H1 (cell line): Measurements from ENCODE around the gene INPP4B. TPM values are rescaled to one million over a fixed set of nuclear protein-coding genes. Genes with fewer than 3 reads are reported as not detected.

Source experiments
- ASH2L ChIP-seq: fragments of 200-600, 300-600 bp; sonication (generic); IDR thresholded peaks from one replicate; pipeline ENCODE4 v1.7.1; 2017; ENCODE audit warnings: low read length
- polyA plus RNA-seq, 7 experiments: library from polyadenylated mRNA; depleted of rRNA in 3 of 7; stranded (reverse) in 5 of 7; unstranded in 2 of 7; fragments of >200 nt in 5 of 7; fragments of 200-250 nt in 2 of 7; gene quantifications; 1 replicate in 5 of 7; 2 replicates in 1 of 7; 4 replicates in 1 of 7; pipeline versions ENCODE4 v1.2.1 to v1.2.3, GENCODE V29; 2011 to 2013; ENCODE audit warnings: missing spikeins in 2 of 7, mixed read lengths in 2 of 7
- total RNA-seq: library from RNA; stranded (reverse); fragmentation: NEBNext Ultra II Directional; extraction: Animal tissue kit (Norgen Biotek cat#: 25700); gene quantifications from 2 replicates; pipeline ENCODE4 v1.2.1, GENCODE V29; 2021
- TF ChIP-seq, protein P1 (sequence below): fragments of 300-600 bp; sonication (generic); IDR thresholded peaks from 2 replicates; pipeline ENCODE4 v1.7.1; 2012; ENCODE audit warnings: low read length, moderate library complexity, mild to moderate bottlenecking, inconsistent platforms; ENCODE audit not compliant: insufficient replicate concordance

The INPP4B gene
- total and polyA plus RNA-seq, 2 of the 8 experiments (the other 6 are each of a cell fraction or from before 2014, with no cell fraction given) = 0.11 to 0.54 TPM

DNA sequence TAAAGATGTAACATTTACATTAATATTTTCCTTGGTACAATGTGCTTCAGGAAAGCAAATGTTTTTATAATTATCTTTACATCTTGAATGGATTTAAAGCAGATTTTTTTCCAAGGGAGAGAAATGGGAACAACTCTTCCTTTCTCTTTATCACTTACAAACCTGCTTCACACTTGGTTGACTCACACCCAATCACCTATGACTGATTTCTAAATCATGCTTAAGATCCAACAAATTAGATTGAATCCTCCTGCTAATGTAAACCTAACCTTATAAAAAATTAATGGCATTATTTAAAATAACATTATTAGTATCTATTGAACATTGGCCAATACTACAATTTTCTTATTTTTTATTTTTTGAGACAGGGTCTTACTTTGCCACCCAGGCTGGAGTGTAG, 127.1 kb downstream of the INPP4B start (continued):
- TF ChIP-seq, protein P1, sequence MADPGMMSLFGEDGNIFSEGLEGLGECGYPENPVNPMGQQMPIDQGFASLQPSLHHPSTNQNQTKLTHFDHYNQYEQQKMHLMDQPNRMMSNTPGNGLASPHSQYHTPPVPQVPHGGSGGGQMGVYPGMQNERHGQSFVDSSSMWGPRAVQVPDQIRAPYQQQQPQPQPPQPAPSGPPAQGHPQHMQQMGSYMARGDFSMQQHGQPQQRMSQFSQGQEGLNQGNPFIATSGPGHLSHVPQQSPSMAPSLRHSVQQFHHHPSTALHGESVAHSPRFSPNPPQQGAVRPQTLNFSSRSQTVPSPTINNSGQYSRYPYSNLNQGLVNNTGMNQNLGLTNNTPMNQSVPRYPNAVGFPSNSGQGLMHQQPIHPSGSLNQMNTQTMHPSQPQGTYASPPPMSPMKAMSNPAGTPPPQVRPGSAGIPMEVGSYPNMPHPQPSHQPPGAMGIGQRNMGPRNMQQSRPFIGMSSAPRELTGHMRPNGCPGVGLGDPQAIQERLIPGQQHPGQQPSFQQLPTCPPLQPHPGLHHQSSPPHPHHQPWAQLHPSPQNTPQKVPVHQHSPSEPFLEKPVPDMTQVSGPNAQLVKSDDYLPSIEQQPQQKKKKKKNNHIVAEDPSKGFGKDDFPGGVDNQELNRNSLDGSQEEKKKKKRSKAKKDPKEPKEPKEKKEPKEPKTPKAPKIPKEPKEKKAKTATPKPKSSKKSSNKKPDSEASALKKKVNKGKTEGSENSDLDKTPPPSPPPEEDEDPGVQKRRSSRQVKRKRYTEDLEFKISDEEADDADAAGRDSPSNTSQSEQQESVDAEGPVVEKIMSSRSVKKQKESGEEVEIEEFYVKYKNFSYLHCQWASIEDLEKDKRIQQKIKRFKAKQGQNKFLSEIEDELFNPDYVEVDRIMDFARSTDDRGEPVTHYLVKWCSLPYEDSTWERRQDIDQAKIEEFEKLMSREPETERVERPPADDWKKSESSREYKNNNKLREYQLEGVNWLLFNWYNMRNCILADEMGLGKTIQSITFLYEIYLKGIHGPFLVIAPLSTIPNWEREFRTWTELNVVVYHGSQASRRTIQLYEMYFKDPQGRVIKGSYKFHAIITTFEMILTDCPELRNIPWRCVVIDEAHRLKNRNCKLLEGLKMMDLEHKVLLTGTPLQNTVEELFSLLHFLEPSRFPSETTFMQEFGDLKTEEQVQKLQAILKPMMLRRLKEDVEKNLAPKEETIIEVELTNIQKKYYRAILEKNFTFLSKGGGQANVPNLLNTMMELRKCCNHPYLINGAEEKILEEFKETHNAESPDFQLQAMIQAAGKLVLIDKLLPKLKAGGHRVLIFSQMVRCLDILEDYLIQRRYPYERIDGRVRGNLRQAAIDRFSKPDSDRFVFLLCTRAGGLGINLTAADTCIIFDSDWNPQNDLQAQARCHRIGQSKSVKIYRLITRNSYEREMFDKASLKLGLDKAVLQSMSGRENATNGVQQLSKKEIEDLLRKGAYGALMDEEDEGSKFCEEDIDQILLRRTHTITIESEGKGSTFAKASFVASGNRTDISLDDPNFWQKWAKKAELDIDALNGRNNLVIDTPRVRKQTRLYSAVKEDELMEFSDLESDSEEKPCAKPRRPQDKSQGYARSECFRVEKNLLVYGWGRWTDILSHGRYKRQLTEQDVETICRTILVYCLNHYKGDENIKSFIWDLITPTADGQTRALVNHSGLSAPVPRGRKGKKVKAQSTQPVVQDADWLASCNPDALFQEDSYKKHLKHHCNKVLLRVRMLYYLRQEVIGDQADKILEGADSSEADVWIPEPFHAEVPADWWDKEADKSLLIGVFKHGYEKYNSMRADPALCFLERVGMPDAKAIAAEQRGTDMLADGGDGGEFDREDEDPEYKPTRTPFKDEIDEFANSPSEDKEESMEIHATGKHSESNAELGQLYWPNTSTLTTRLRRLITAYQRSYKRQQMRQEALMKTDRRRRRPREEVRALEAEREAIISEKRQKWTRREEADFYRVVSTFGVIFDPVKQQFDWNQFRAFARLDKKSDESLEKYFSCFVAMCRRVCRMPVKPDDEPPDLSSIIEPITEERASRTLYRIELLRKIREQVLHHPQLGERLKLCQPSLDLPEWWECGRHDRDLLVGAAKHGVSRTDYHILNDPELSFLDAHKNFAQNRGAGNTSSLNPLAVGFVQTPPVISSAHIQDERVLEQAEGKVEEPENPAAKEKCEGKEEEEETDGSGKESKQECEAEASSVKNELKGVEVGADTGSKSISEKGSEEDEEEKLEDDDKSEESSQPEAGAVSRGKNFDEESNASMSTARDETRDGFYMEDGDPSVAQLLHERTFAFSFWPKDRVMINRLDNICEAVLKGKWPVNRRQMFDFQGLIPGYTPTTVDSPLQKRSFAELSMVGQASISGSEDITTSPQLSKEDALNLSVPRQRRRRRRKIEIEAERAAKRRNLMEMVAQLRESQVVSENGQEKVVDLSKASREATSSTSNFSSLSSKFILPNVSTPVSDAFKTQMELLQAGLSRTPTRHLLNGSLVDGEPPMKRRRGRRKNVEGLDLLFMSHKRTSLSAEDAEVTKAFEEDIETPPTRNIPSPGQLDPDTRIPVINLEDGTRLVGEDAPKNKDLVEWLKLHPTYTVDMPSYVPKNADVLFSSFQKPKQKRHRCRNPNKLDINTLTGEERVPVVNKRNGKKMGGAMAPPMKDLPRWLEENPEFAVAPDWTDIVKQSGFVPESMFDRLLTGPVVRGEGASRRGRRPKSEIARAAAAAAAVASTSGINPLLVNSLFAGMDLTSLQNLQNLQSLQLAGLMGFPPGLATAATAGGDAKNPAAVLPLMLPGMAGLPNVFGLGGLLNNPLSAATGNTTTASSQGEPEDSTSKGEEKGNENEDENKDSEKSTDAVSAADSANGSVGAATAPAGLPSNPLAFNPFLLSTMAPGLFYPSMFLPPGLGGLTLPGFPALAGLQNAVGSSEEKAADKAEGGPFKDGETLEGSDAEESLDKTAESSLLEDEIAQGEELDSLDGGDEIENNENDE = no peak
- TF ChIP-seq ASH2L = no peak
